NCI-H2196 treated with DMSO at 0.1 percent for 48 hours (cell line): ENCODE results near the gene BLOC1S2.
"Not testable (repeated sequence)": the region's sequence is repeated elsewhere in the genome, so short reads cannot be mapped to it uniquely, and the experiment has no call there.

Experiments
- DNase-seq: peaks from one replicate; lab custom pipeline; 2025; ENCODE audit not compliant: unreplicated experiment; lab: John Stamatoyannopoulos, UW

The BLOC1S2 gene

DNA sequence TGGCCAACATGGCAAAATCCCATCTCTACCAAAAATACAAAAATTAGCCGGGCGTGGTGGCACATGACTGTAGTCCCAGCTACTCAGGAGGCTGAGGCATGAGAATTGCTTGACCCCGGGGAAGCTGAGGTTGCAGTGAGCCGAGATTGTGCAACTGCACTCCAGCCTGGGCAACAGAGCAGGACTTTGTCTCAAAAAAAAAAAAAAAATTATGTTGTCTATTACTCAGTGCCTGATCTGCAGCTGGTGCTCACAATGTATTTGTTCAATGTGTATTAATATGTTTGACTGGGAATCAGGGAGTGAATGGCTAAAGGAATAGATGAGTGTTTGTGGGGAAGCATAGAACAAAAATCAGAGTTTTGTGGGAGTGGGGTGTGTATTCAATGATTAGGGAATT lies 5.8 kb upstream of the BLOC1S2 start:
- not testable (repeated sequence) for DNase-seq

DNA sequence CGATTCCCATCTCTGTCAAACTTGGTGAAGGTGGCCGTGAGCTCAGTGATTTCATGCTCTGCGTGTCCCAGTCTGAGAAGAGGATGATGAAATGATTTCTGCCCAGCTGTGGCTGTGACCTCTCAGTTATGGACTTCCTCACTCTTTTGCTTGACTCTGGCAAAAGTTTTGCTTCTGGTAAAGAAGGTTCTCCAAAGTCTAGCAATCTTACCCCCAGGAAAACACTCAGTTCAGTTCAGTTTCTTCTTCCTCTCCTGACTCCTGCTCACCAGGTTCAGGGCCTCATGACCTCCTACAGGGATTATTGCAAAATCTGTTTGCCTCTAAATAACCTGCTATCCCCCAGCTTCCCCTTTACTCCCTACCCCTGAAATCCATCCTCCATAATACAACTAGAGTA lies 4.9 kb upstream of the BLOC1S2 start:
- DNase-seq: no peak

DNA sequence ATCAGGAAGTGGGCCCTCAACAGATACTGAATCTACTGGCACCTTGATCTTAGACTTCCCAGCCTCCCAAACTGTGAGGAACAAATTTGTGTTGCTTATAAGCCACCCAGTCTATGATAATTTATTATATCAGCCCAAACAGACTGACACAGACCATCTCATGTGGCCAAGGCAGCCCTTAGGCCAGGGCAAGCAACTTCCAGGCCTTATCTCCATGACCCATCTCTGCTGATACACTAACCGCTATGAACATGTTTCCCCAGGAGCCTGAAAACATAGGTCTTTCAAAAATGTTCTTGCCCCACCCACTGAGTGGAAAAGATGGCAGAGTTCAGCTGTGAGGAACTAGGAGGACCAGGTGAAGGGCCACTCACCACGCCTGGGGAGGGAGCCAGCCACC lies 3.2 kb upstream of the BLOC1S2 start:
- DNase-seq: no peak

DNA sequence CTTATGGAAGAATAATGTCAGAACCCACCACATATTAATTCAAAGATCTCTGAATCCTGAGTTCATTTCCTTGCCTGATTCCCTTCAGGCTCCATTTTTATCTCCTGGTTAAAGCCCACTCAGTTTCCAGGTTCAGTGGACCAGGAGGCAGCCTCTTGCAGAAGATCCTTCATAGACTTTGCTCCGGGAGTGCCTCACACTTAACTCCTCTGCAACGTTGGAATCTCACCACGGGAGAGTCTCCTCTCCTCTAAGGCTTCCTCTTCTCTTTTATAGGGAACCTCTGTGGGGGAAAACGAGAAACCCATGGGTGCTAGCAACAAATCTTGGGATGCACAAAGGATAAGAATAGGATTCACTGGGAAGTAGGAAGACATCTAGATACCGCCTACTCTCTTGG lies 1.7 kb upstream of the BLOC1S2 start:
- DNase-seq: no peak

DNA sequence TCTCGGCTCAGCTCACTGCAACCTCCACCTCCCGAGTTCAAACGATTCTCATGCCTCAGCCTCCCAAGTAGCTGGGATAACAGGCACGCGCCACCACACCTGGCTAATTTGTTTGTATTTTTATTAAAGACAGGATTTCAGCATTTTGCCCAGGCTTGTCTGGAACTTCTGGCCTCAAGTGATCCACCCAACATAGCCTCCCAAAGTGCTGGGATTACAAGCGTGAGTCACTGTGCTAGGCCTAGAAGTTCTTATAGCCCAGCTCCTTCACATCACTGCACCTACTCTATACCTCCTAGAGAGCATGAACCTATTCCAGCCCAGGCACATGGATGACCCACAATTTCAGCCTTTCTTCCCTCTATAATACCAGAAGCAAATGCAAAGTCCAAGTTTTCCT lies 1.3 kb upstream of the BLOC1S2 start:
- DNase-seq: no peak

DNA sequence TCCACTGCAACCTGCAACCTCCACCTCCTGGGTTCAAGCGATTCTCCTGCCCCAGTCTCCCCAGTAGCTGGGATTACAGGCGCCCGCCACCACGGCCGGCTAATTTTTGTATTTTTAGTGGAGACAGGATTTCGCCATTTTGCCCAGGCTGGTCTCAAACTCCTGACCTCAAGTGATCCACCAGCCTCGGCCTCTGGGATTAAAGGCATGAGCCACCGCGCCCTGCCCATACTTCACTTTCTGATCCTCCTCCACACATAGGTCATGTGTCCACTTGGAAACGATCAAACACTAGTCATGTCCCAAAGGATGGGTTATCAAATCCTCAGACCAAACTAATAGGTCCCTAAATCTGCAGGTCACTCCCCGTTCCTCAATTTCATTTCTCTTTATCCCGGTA lies 1.2 kb downstream of the BLOC1S2 start:
- DNase-seq: not testable (repeated sequence)

DNA sequence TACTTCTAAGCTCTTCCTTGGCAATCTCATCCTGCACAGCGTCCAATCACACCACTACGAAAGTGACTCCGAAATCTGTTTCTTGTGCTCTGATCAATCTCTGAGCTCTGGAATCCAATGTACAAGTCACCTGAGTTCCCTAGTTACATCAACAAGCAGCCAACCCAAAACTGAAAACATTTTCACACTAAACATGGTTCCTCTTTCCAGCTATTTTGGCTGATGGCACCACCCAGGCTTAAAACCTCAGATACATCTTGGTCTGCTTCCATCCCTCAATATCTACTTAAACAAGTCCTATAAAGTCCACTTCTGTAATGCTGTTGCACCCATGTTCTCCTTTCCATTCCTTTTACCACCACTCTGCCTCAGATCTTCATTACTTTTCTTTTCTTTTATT lies 3.6 kb downstream of the BLOC1S2 start:
- no peak for DNase-seq

DNA sequence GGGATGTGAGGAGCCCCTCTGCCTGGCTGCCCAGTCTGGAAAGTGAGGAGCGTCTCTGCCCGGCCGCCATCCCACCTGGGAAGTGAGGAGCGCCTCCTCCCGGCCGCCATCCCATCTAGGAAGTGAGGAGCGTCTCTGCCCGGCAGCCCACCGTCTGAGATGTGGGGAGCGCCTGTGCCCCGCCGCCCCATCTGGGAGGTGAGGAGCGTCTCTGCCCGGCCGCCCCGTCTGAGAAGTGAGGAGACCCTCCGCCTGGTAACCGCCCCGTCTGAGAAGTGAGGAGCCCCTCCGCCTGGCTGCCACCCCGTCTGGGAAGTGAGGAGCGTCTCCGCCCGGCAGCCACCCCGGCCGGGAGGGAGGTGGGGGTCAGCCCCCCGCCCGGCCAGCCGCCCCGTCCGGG lies 9.5 kb downstream of the BLOC1S2 start:
- DNase-seq: not testable (repeated sequence)

DNA sequence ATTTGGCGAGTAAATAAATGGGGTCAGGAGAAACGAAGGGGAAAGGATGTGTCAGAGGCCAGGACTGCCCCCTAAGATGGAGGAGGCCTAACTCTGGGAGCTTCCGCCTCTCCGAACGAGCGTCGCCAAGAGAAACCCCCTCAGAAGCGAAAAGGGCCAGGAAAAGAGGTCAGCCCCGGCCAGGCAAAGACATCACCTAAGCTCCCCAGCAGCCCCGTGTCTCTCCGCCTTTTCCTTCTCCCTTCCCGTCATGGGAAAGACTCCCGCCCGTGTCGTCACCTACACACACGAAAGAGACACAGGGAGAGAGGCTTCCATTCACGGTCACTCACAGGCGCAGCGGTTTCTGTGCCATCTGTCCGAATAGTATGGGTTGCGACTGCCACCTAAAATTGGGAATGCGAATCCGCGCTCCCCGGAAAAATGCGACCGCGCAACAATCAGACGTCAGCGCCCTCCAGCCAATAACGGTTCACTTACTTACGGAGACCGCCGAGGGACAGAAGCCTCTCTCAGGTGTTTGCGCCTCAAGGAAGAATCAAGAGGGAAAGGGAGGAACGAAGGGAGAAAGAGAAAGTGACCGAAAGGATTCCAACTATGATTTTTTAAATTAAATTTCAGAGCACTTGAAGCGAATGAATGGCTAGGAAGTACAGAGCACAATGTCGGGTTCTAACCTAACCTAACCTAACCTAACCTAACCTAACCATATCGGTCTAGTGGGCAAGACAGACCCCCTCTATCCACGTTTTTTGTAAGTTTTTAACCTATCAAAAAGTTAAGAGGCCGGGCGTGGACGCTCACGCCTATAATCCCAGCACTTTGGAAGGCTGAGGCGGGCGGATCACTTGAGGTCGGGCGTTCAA lies 19.0 kb downstream of the BLOC1S2 start, which contains the start of gene CWF19L1:
Gene CWF19L1, minus strand, starts transcription at position 400 of the 866 bp plus-strand sequence. Its CDS starts 45 bp downstream, at position 355.
- peak; percentile 50 for DNase-seq

DNA sequence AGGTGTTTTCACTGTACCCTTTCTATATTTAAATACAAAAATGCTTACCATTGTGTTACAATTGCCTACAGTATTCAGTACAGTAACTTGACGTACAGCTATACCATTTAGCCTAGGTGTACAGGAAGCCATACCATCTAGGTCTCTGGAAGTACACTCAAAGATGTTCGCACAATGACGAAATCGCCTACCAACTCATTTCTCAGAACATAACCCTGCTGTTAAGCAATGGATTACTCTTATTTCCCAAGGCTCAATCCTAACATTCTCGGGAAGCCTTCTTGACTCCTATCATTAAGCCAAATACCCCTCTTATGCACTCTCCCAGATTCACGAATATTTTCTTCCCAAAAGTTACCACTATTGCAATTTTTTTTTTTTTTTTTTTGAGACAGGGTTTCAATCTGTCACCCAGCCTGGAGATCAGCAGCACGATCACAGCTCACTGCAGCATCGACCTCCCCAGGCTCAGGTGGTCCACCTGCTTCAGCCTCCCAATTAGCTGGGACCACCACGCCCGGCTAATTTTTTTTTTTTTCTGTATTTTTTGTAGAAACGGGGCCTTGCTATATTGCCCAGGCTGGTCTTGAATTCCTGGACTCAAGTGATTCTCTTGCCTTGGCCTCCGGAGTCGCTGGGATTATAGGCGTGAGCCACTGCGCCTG lies 20.5 kb downstream of the BLOC1S2 start:
- no peak for DNase-seq

DNA sequence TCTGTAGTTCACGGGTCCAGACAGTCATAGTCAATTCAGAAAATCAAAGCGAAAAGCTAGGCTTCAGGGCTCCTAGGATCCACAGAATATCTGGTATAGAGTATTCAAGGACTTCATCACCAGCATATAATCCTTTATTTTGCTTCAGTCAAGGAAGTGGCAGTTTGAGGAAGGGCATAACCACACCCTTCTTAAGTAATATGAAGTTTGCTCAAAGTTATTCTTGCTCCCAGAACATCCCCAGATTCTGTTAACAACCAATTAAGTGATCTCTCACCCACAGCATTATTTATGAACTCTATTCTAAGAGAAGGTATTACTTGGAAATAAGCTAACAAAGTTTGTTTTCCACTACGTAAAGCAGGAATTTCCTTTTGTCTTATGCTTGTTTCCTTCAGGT lies 32.3 kb downstream of the BLOC1S2 start:
- no peak for DNase-seq

DNA sequence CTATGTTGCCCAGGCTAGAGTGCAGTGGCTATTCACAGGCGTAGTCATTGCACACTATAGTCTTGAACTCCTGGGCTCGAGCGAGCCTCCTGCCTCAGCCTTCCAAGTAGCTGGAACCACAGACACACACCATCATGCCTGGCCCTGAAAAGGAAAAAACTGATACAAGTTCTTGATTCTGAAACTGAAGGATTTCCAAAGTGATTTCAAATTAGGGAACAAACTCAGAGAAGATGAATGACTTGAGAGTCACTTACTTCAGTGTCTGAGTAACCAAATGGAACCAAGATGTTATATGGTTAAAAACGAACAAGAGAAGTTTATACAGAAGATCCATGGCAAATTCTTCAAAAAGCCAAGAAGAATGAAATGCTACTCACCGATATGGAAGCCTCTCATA lies 33.4 kb downstream of the BLOC1S2 start:
- DNase-seq: no peak

DNA sequence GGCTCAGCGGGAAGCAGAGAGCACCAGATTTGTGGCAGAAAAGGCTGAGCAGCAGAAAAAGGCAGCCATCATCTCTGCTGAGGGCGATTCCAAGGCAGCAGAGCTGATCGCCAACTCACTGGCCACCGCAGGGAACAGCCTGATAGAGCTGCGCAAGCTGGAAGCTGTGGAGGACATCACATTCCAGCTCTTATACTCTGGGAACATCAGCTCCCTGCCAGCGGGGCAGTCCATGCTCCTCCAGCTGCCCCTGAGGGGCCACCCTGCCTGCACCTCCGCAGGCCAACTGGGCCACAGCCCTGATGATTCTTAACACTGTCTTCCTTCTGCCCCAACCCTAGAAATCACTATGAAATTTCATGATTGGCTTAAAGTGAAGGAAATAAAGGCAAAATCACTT lies 37.7 kb downstream of the BLOC1S2 start:
- no peak for DNase-seq

DNA sequence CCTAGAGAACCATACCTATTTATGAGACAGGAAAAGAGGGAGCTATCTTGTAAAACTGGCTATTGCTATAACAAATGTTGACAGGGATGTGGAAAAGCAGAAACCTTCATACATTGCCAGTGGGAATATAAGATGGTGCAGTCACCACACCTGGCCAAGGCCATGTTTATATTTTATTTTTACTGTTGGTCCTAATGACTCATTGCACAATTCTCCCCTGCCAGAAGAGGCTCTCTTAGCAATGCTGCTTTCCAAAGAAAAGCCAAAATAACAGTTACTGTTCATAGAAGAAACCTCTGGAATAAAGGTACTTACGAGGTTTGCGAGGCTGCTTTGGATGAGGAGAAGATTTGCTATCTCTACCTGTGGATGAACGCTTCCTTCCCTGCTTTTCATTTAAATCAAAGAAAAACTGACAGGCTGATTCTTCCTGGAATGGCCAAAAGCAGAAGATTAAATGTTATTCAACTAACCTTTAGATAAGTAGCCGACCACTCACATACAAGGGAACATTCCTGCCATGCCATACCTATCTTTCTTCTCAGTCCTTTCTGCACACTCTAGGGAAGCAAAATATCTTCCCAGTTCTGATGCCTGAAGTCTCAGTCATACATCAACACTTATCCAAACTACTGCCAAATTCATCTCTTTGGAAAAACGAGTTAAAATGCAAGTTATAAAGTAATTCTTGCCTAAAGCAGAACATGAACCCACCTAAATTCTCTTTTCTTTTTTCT lies 40.8 kb downstream of the BLOC1S2 start:
- no peak for DNase-seq

DNA sequence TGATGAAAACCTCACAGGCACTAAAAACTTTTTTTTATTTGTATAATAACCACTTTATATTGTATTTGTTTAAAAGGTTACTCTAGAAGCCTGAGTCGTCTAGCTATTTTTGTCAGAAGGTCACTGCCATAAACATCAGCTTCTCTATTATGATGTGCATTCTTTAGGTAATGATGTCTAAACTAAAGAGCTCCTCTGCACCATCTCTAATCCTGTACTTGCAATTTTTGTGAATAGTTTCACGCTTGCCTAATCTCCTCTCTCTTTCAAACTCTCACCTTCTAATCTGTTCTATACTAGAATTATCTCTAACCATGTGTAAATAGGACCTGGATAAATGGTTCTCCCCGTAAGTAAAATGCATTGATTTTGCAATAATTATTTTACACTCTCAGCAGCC lies 46.6 kb downstream of the BLOC1S2 start:
- DNase-seq: no peak

DNA sequence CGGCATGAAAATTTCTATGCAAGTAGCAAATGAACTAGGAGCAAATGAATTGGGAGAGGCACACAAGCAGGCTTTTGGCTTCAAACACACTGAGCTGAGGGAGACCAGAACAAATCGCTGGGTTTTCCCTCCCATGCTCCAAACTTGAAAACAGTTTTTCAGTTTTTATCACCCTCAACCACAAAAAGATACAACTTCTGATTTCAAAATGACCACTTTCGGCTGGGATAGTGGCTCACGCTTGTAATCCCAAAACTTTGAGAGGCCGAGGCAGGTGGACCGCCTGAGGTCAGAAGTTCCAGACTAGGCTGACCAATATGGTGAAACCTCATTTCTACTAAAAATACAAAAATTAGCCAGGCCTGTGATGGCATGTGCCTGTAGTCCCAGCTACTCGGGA lies 48.1 kb downstream of the BLOC1S2 start:
- no peak for DNase-seq

DNA sequence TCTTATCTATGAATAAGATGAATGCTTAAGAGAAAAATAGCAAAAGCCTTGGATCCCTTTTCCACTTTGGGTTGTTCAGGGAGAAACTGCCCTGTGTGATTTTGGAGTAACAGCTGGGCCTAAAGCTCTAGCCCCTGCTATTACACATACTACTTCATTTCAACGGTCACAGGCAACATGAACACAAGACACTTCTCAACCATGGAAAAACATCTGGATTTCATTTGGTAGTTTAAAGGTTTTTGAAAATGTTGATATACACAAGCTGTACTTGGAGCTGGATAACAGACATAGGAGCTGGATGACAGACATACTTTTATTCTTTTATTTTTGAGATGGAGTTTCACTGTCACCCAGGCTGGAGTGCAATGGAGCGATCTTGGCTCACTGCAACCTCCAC lies 54.4 kb downstream of the BLOC1S2 start:
- DNase-seq: no peak

DNA sequence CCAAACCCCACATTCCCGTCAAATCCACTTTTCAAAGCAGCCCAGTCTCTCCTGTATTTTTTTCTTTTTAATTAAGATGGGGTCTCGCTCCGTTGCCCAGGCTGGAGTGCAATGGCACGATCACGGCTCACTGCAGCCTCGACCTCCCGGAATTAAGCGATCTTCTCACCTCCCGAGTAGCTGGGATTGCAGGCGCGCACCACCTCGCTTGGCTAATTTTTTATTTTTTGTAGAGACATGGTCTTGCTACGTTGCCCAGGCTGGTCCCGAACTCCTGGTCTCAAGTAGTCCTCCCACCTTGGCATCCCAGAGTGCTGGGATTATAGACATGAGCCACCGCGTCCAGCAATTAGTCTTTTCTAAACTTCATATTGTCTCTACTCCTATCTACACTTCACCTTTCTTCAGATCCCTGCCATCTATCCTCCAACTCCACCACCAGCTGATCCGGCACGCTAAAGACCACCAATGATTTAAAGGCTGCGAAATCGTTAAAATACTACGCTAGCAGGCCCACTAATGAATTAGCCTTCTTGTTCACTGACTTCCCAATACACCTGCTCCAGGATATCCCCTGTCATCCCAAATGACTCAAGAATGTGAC lies 56.6 kb downstream of the BLOC1S2 start:
- no peak for DNase-seq

DNA sequence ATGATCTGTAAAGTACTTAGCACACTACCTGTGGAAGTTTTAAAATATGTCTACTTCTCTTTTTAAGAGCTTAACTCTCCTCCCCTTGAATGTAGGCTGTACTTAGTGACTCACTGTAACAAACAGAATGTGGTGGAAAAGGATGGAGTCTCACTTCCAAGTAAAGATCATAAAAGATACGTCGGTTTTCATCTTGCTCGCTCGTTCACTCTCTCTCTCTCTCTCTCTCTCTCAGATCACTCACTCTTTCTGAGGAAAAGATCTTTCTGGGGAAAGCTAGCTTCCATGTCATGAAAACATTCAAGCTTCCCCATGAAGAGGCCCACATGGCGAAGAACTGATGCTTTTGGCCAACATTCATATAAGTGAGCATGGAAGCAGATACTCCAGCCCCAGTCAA lies 62.6 kb downstream of the BLOC1S2 start:
- DNase-seq: no peak
